Osteocyte (in vitro differentiated cells): ENCODE data around the gene GAK. TPM values are rescaled to one million over a fixed set of nuclear protein-coding genes. Genes with fewer than 3 reads are reported as not detected.

Experiments
- DNase-seq: peaks from one replicate; pipeline ENCODE4 v3.0.0; 2021; ENCODE audit warnings: mixed read lengths; ENCODE audit not compliant: unreplicated experiment; ENCODE audit errors: extremely low spot score
- H3K27ac Mint-ChIP-seq: one replicate; pipeline ENCODE4 v1.8.0; 2021; ENCODE audit warnings: mild to moderate bottlenecking, mixed read lengths; ENCODE audit not compliant: unreplicated experiment
- H3K27me3 Mint-ChIP-seq: one replicate; pipeline ENCODE4 v1.8.0; 2021; ENCODE audit warnings: mixed read lengths; ENCODE audit not compliant: unreplicated experiment
- H3K36me3 Mint-ChIP-seq: one replicate; pipeline ENCODE4 v1.8.0; 2021; ENCODE audit warnings: mixed read lengths; ENCODE audit not compliant: unreplicated experiment
- H3K4me1 Mint-ChIP-seq: one replicate; pipeline ENCODE4 v1.8.0; 2021; ENCODE audit warnings: mixed read lengths; ENCODE audit not compliant: unreplicated experiment
- H3K4me3 Mint-ChIP-seq: one replicate; pipeline ENCODE4 v1.8.0; 2021; ENCODE audit warnings: mild to moderate bottlenecking, moderate library complexity, mixed read lengths; ENCODE audit not compliant: unreplicated experiment
- H3K9me3 Mint-ChIP-seq: one replicate; pipeline ENCODE4 v1.8.0; 2021; ENCODE audit warnings: mixed read lengths; ENCODE audit not compliant: unreplicated experiment
- total RNA-seq: library from RNA; stranded (reverse); gene quantifications from 2 replicates; pipeline ENCODE4 v1.2.1, GENCODE V29; 2021
- TF ChIP-seq, protein P1 (sequence below): fragments of 200-600 bp; sonication (generic); IDR thresholded peaks from 2 replicates; pipeline ENCODE4 v1.5.0; 2021; ENCODE audit warnings: antibody characterized with exemption, mild to moderate bottlenecking, moderate library complexity

Gene GAK
- total RNA-seq, 1 donor from 2014 or later: 93.8 TPM

DNA sequence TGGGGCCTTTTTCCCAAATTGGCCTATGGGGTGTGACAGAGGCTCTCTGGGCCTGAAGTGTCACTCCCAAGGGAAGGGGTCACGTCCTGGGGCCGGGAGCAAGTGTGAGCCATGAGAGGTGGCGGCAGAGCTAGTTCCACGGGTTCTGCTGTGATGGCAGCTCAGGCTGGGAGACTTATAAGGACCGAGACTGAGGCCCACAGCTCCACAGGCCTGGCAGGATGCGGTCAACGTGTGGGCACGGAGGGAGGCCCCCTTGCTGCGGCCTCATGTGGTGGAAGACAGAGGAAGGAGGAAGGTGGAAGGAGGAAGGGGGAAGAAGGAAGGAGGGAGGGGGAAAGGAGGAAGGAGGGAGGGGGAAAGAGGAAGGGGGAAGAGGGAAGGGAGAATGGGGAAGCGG is 99.0 kb downstream of the GAK start:
- TF ChIP-seq, protein P1, sequence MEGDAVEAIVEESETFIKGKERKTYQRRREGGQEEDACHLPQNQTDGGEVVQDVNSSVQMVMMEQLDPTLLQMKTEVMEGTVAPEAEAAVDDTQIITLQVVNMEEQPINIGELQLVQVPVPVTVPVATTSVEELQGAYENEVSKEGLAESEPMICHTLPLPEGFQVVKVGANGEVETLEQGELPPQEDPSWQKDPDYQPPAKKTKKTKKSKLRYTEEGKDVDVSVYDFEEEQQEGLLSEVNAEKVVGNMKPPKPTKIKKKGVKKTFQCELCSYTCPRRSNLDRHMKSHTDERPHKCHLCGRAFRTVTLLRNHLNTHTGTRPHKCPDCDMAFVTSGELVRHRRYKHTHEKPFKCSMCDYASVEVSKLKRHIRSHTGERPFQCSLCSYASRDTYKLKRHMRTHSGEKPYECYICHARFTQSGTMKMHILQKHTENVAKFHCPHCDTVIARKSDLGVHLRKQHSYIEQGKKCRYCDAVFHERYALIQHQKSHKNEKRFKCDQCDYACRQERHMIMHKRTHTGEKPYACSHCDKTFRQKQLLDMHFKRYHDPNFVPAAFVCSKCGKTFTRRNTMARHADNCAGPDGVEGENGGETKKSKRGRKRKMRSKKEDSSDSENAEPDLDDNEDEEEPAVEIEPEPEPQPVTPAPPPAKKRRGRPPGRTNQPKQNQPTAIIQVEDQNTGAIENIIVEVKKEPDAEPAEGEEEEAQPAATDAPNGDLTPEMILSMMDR: no peak
- no peaks in the 10 kb centered on the region for H3K4me1 Mint-ChIP-seq
- peaks cover 7% of the 10 kb centered on the region for H3K27me3 Mint-ChIP-seq
- H3K9me3 Mint-ChIP-seq: peaks cover 6% of the 10 kb centered on the region
- no peak overlapping the region for H3K4me3 Mint-ChIP-seq
- no peak overlapping the region for H3K27ac Mint-ChIP-seq
- H3K36me3 Mint-ChIP-seq: no peaks in the 10 kb centered on the region
- DNase-seq: no peak

GRCh38 chr4:832536-832935 is 99.6 kb downstream of the GAK start:
- Mint-ChIP-seq H3K9me3 (no peaks in the 10 kb centered on the region), H3K27ac (no peak overlapping the region), H3K27me3 (peaks cover 14% of the 10 kb centered on the region), H3K4me1 (peaks cover 2% of the 10 kb centered on the region), H3K36me3 (peaks cover 2% of the 10 kb centered on the region), H3K4me3 (no peak overlapping the region)
- TF ChIP-seq, protein P1: no peak
- DNase-seq: no peak

- H3K36me3 Mint-ChIP-seq: peaks cover 2% of the 10 kb centered on the region
- no peak overlapping the region for H3K27ac Mint-ChIP-seq
- TF ChIP-seq, protein P1: no peak
These were observed 100.0 kb downstream of the GAK start for GRCh38 chr4:832108-832507.

DNA sequence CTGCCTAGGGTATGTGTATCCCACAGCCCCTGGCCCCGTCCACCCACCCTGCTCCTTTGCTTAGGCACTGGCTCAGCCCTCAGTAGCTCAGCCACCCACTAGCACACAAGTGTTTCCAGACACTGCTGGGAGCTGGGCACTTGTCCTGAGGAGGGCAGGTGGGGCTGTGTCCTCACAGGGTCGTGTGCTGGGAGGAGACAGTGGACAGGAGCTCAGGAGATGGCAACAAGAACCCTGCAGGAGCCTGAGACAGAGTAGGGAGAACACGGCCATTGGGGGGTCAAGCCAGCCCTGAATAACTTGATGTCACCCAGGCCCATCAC is 100.7 kb downstream of the GAK start:
- Mint-ChIP-seq H3K27me3 (peaks cover 16% of the 10 kb centered on the region), H3K9me3 (no peaks in the 10 kb centered on the region), H3K27ac (no peak overlapping the region), H3K36me3 (peaks cover 2% of the 10 kb centered on the region), H3K4me3 (no peak overlapping the region), H3K4me1 (peaks cover 2% of the 10 kb centered on the region)
- TF ChIP-seq, protein P1: no peak
- DNase-seq: no peak

More at GRCh38 chr4:832108-832507, 100.0 kb downstream of the GAK start:
- no peaks in the 10 kb centered on the region for H3K9me3 Mint-ChIP-seq
- H3K4me3 Mint-ChIP-seq: no peak overlapping the region
- peaks cover 16% of the 10 kb centered on the region for H3K27me3 Mint-ChIP-seq
- H3K4me1 Mint-ChIP-seq: peaks cover 2% of the 10 kb centered on the region
- no peak for DNase-seq

DNA sequence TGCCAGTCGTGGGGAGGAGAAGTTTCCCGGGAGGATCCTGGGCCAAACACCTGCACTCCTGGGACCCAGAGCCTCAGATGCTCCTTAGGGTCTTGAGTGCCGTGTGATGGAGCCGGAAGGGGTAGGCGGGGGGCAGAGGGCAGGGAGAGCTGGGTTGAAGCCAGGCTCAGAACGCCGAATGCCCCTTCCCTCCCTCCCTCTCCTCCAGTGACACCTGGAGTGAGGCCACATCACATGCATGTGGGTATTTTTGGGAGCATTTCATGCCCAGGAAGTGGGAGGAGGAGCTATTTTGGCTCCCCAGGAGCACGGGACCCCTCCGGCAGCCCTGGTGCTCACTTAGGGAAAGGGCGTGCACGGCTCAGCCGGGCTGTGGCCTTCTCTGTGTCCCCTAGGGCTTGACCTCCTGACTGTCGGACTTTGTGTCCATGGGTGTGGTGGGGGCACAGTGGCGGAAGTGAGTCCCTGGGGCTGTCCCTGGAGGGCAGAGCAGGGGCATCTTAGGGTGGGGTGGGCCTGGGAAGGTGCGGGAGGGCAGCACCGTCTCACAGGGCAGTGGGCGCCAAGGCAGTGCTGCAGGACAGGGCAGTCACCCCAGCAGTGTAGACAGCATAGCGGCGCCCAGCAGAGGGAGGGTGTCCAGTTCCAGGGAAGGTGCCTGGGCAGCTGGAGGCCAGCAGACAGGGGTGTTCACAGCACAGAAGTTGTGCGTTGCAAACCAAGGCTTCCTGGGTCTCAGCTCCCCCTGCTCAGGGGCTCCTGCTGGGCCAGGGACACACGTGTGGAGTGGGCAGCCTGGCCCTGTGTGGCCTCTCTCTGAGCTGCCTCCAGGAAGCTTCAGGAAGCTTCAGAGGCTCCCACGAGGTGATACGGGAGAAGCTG is 101.3 kb downstream of the GAK start:
- H3K27me3 Mint-ChIP-seq: peaks cover 16% of the 10 kb centered on the region
- H3K36me3 Mint-ChIP-seq: peaks cover 2% of the 10 kb centered on the region
- H3K4me1 Mint-ChIP-seq: peaks cover 2% of the 10 kb centered on the region
- no peak overlapping the region for H3K4me3 Mint-ChIP-seq
- DNase-seq: no peak
- TF ChIP-seq, protein P1: no peak
- H3K9me3 Mint-ChIP-seq: no peaks in the 10 kb centered on the region
- no peak overlapping the region for H3K27ac Mint-ChIP-seq
